ENCODE measurements around the gene CTXND1.

DNA sequence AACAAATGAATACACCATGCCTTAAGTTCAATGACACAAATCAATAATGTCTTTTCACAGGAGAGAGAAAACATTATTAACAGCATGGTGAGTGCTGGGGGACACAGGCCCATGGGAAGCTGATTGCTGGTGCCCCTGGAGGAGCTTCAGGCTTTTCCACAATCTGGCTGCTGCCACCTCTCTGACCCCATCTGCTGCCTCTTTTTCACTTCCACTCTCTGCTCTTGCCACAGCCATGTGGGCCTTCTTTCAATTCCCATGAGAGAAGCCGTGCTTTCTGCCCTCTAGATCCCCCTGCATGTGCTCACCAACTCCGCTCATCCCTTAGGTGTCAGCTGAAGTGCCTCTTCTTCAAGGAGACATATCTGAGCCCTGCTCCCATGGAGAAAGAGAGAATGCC is 21.0 kb upstream of the CTXND1 start:
- TF ChIP-seq CTCF (IDR thresholded peaks at IDR 0.05) (no peak), POLR2A (IDR thresholded peaks at IDR 0.05) (no peak), EP300 (IDR thresholded peaks at IDR 0.05) (no peak)
